PC-9 (cell line): ENCODE data around the gene CGN.

Experiments used
- CTCF ChIP-seq: fragments of 200-600 bp; sonication (generic); conservative IDR thresholded peaks from 2 replicates; pipeline ENCODE4 v1.6.1; 2017; ENCODE audit warnings: mixed run types, antibody characterized with exemption, mild to moderate bottlenecking, moderate library complexity
- EZH2 ChIP-seq: fragments of 200-600 bp; sonication (generic); IDR thresholded peaks from 2 replicates; pipeline ENCODE4 v1.8.0; 2017; ENCODE audit warnings: antibody characterized with exemption, low read depth

GRCh38 chr1:151510020-151510405, 1.2 kb upstream of the CGN start:
- no peak for TF ChIP-seq EZH2
- TF ChIP-seq CTCF, result no peak
